HG02852 (cell line): Measurements from ENCODE around the gene ZNF681.
"Not testable (repeated sequence)": the region's sequence is repeated elsewhere in the genome, so short reads cannot be mapped to it uniquely, and the experiment has no call there.

Experiments
- ATAC-seq: cut with Tn5 transposase; IDR thresholded peaks from one replicate; pipeline ENCODE4 v1.9.1; 2021; ENCODE audit warnings: mild to moderate bottlenecking, moderate library complexity; ENCODE audit not compliant: unreplicated experiment

Gene ZNF681

GRCh38 chr19:23774524-23774971, 15.9 kb upstream of the ZNF681 start:
- no peak for ATAC-seq

- no peak for ATAC-seq
Measured at GRCh38 chr19:23774106-23774505, 15.4 kb upstream of the ZNF681 start.

GRCh38 chr19:23772675-23773063, 14.0 kb upstream of the ZNF681 start:
- ATAC-seq = no peak

- no peak for ATAC-seq
Measured at GRCh38 chr19:23771761-23772674, 13.3 kb upstream of the ZNF681 start.

- no peak for ATAC-seq
Measured at GRCh38 chr19:23771316-23771715, 12.6 kb upstream of the ZNF681 start.

- no peak for ATAC-seq
Measured at GRCh38 chr19:23770672-23771250, 12.1 kb upstream of the ZNF681 start.

GRCh38 chr19:23769691-23770468, 11.2 kb upstream of the ZNF681 start:
- no peak for ATAC-seq

- no peak for ATAC-seq
Measured at GRCh38 chr19:23766951-23767350, 8.3 kb upstream of the ZNF681 start.

GRCh38 chr19:23764781-23765180, 6.1 kb upstream of the ZNF681 start:
- ATAC-seq = no peak

GRCh38 chr19:23762884-23763711, 4.4 kb upstream of the ZNF681 start:
- peak; percentile 61 for ATAC-seq

- ATAC-seq = no peak
Measured at GRCh38 chr19:23762548-23762883, 3.8 kb upstream of the ZNF681 start.

GRCh38 chr19:23760326-23760725, 1.6 kb upstream of the ZNF681 start:
- ATAC-seq = not testable (repeated sequence)

GRCh38 chr19:23743633-23744232, 15.0 kb downstream of the ZNF681 start:
- not testable (repeated sequence) for ATAC-seq

- not testable (repeated sequence) for ATAC-seq
Measured at GRCh38 chr19:23730729-23731465, 27.8 kb downstream of the ZNF681 start.

GRCh38 chr19:23724161-23724560, 34.5 kb downstream of the ZNF681 start:
- ATAC-seq = not testable (repeated sequence)

- ATAC-seq = no peak
Measured at GRCh38 chr19:23718802-23719201, 39.9 kb downstream of the ZNF681 start.

GRCh38 chr19:23716792-23717191, 41.9 kb downstream of the ZNF681 start:
- ATAC-seq = no peak

GRCh38 chr19:23709347-23709746, 49.3 kb downstream of the ZNF681 start:
- ATAC-seq = no peak

- no peak for ATAC-seq
Measured at GRCh38 chr19:23706657-23707056, 52.0 kb downstream of the ZNF681 start.

GRCh38 chr19:23699521-23699860, 59.2 kb downstream of the ZNF681 start:
- ATAC-seq = no peak
